Myocyte (in vitro differentiated cells): ENCODE data around the gene GLRX. TPM values are rescaled to one million over a fixed set of nuclear protein-coding genes. Genes with fewer than 3 reads are reported as not detected.
A peak's percentile ranks its signal among the peaks of the same experiment; 100 is the strongest.
"Not testable (repeated sequence)": the region's sequence is repeated elsewhere in the genome, so short reads cannot be mapped to it uniquely, and the experiment has no call there.

Experiments used
- DNase-seq: peaks from one replicate; pipeline ENCODE4 v3.0.0-alpha.2; 2012; ENCODE audit warnings: low read depth
- polyA plus RNA-seq: library from polyadenylated mRNA; unstranded; fragments of >200 nt; gene quantifications from one replicate; pipeline ENCODE4 v1.2.1, GENCODE V29; 2012; ENCODE audit warnings: missing spikeins
- total RNA-seq: library from RNA; depleted of rRNA; stranded (reverse); fragments of >200 nt; gene quantifications from 2 replicates; pipeline ENCODE4 v1.2.3, GENCODE V29; 2014

Gene GLRX
- total RNA-seq = 169 and 223 TPM in 2 replicates
- polyA plus RNA-seq = 276 TPM

- peak; percentile 93 for DNase-seq
Measured at GRCh38 chr5:95822542-95823181, at the start of gene GLRX. GLRX (minus strand) TSS chr5:95822726; CDS start chr5:95822662, 64 bp downstream.

DNA sequence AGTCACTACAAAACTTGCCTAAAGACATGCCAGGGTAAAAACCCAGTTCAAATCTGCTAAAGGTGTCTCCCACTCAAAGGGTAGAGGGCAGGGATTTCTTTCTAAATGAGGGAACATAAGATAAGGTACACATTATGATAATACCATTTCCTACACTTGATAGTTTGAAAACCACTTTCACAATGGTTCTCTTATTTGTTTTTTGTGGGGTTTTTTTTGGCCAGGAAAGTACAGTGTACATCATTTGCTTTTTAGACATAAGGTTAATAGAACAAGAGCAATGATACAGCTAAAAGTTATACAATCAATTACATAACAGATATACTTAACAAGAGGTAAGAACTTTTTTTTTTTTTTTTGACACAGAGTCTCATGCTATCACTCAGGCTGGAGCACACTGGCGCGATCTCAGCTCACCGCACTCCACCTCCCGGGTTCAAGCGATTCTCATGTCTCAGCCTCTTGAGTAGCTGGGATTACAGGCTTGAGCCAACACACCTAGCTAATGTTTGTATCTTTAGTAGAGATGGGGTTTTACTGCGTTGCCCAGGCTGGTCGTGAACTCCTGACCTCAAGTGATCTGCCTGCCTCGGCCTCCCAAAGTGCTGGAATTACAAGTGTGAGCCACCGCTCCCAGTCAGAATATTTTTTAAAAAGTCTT is 48.8 kb upstream of the GLRX start:
- DNase-seq = no peak

GRCh38 chr5:95870105-95870672 is 47.7 kb upstream of the GLRX start:
- DNase-seq = no peak

DNA sequence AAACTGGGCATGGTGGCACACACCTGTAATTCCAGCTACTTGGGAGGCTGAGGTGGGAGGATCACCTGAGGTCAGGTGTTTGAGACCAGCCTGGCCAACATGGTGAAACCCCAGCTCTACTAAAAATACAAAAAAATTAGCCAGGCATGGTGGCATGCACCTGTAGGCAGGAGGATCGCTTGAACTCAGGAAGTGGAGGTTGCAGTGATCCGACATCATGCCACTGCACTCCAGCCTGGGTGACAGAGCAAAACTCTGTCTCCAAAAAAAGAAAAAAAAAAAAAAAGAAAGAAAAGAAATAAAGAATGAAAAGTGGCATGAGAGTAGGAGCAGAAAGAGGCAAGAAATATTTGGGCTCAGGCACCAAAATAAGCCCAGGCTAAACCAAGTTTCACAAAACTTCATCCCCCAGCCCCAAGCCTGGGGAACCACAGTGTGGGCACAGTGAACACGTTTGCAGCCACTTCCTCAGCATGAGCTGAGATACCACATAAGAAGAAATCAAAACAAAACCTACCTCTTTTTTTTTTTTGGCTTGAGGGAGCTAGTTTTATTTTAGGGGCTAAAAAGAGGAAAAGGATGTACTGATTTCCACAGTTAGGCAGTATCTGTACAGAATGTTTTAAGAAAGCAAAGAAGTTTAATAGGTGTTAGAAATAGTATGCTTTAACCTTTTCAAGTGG is 46.8 kb upstream of the GLRX start:
- DNase-seq = not testable (repeated sequence)

- DNase-seq = no peak
Measured at GRCh38 chr5:95868136-95868535, 45.6 kb upstream of the GLRX start.

GRCh38 chr5:95866435-95867040 is 44.0 kb upstream of the GLRX start:
- DNase-seq = no peak

GRCh38 chr5:95864944-95865504 is 42.5 kb upstream of the GLRX start:
- no peak for DNase-seq

DNA sequence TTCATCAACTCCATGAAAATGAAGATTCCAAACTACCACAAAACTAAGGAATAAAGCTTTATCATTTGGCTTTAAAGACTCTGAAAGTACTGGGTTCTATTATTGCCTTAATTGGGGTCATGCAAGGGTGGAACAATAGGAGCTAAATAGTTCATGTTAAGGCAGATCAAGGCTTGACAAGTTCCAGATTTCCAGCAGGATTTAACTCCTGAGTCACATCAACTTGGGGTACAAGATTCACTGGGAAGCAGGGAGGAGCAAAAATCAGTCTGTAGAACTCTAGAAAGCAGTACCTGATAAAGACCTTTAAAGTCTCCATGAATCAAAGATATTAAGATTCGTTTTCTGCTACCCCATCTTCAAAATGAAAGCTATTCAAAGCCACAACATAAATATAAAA is 41.9 kb upstream of the GLRX start:
- DNase-seq = no peak

DNA sequence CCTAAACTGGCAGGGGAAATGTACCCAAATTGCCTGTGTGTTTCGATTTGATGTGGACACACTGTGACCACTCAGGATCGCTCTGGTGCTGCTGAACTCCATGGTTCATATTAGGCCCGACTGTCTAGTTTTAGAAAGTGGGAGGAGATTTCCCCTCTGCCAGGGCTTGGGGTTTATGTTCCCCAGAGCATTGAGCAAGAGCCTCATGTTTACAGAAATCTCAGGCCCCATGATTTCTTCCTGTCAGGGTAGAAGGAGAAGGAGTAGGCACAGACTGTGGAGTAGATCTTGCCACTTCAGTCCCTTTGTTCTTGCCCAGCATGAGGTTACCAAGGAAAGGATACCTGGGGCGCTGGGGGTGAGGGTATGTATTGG is 40.8 kb upstream of the GLRX start:
- DNase-seq = peak; percentile 68

DNA sequence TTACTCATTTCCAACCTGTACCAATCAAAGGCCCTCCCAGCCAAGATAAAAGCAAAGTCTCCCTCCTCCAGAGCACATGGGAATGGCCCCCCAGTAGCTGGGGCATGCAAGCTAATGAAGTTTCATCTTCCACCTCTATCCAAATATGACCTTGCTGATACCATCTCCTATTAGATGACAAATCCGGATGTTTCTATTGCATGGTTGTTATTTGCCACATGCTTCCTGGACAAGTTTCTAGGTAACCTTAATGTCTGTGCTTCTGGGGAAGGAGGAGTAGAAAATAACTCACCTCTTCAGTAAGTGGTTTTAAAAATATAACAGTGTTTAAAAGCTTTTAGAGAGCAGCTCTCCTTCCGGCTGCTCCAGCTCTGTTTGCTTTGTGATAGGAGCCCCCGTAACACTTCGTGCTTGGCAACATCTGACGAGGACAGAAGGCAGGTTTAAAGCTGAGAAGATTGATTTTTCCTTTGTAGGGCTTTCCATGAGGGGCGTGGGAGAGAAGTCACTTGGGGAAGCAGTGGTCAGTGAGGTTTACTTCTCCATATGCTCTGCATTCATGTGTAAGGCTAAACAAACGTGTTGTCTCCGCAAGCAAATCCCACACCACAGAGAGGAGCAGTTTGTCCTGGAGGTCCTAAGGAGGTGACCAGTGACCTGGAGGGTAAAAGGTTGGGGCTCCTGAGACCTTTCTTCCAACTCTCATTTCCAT is 40.3 kb upstream of the GLRX start:
- DNase-seq = no peak

DNA sequence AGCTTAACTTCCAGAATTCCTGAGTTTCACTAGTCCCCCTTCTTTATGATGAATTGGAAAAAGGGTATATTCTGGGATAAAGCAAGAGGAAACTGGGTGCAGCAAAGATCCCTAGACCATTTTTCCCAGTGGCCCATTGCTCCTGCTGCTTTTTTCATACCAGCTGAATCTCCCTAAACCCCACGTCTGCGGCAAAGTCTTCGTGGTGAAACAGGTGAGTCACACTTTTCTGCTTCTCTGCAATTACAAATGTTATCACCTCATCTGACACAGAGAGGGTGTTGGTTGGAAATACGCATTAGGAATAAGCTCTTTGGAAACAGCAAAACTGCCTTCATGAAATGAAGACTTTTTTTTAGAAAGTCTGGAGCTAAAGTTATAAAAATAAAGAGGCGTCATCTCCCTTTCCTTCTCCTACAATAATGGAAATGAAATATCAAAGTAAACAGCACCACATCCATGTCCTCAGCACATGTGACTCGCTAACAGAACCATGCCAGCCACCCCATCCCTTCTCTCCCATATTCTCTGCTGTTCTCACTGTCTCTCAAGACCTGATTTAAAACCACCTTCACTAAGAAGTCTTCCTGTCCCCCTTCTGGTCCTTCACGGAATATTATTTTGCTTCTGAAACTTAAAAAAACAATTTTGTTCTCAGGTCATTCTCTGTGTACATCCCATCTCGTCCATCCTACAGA is 39.5 kb upstream of the GLRX start:
- peak; percentile 80 for DNase-seq

- DNase-seq = peak; percentile 95
Measured at GRCh38 chr5:95861221-95861863, 38.8 kb upstream of the GLRX start.

- DNase-seq = no peak
Measured at GRCh38 chr5:95859661-95860060, 37.1 kb upstream of the GLRX start.

DNA sequence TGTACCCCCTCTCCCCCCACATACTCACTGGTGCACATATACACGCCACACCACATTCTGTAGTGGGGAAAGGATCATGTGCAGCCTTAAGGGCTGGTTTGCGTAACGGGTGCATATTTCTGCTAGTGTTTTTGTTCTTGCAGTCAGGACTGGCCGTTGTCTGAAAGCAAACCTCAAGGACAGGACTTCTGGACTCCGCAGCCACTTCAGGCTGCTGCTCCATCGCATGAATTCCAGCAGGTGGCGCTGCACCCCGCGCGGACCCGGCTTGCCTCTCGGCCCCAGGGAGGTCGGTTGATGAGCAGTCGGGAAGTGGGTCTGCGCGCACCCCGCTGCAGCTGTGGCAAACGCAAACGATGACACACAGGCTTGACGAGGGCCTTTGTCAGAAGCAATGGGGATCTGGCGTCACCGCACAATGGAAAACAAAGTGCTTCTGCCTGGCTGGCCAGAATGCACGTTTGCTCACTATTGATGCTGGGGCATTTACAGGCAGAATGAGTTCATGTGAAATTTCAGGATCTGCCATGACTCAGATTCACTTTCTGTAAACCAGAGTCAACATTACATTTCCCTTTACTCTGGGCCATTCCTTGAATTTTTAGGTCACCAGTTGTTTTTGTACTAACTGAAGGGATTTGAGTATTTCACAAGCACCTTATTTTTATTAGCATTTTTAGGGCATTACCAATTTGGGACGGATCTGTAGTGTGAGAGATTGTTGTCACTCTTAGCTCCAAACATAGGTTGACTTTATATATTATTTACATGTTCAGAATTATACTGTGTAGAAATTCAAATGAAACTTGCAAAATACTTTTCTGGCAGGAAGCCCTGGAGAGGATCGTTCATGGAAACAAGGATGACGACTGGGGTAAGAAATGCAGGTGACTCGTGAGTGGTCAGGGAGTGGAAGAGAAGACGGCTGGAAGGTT is 36.4 kb upstream of the GLRX start:
- peak; percentile 97 for DNase-seq

GRCh38 chr5:95858023-95858461 is 35.5 kb upstream of the GLRX start:
- DNase-seq = peak; percentile 39

DNA sequence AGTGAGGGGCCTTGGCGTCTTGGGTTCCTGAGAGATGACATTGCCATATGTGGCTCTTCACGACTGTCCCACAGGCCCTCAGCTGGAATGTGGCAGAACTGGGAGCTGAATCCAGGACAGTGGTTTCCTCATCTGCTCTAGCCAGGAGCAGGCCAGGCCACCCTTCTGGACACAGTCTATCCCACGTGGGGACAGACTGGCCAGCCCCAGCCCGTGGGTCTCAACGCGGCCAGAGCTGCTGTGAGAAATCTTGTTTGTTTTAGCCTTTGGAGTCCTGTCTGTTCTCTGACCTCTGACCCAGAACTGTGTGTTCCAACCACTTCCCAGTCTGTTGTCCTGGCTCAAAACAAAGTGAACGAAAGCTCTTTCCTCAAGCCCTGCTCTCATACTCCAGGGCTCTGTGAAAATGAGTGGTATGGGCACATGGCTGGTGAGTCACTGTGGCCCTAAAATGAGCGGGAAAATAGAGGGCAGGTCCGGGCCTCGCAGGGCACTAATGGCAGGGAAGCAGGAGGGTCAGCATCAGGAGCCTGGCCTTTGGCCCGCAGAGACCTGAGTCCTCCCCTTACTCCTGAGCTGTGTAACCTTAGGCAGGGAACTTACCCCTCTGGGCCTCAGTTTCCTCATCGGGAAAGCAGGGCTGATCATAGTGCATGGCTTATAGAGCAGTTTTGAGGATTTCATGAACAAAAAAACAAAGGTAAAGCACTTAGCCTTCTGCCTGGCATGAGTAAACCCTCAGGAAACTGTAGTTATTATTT is 34.8 kb upstream of the GLRX start:
- DNase-seq = peak; percentile 37

GRCh38 chr5:95856501-95856981 is 34.0 kb upstream of the GLRX start:
- DNase-seq = no peak
